HepG2 (cell line): ENCODE data around the gene MRPL10. TPM values are rescaled to one million over a fixed set of nuclear protein-coding genes. Genes with fewer than 3 reads are reported as not detected.
A peak's percentile ranks its signal among the peaks of the same experiment; 100 is the strongest.

Experiments used
- CHD2 ChIP-seq: IDR thresholded peaks from 2 replicates; pipeline ENCODE4 v1.6.1; 2011; ENCODE audit warnings: low read depth, low read length, improper control_type of control experiment
- GABPA ChIP-seq, 2 experiments: IDR thresholded peaks; 2 replicates each; pipeline ENCODE4 v1.6.1; 2011 to 2016; ENCODE audit warnings: low read depth in 2 of 2, low read length in 1 of 2, missing biosample characterization in 1 of 2, missing genetic modification characterization in 1 of 2
- GATAD2A ChIP-seq: IDR thresholded peaks from 2 replicates; pipeline ENCODE4 v1.6.1; 2016
- IRX3 ChIP-seq: sonication (generic); formaldehyde crosslinking; IDR thresholded peaks from 2 replicates; pipeline ENCODE4 v1.8.1; 2023; ENCODE audit warnings: mild to moderate bottlenecking, low read depth, missing genetic modification reagents, borderline replicate concordance
- POGK ChIP-seq: sonication (generic); formaldehyde crosslinking; conservative IDR thresholded peaks from 2 replicates; pipeline ENCODE4 v1.8.0; 2022; ENCODE audit warnings: mild to moderate bottlenecking, moderate library complexity, missing genetic modification reagents
- RAD51 ChIP-seq: fragments of 450-650 bp; IDR thresholded peaks from 2 replicates; pipeline ENCODE4 v1.6.1; 2016; ENCODE audit warnings: borderline replicate concordance
- SIN3A ChIP-seq: IDR thresholded peaks from 2 replicates; pipeline ENCODE4 v1.6.1; 2011; ENCODE audit warnings: low read depth, mild to moderate bottlenecking, control low read depth, low read length, borderline replicate concordance
- THAP7 ChIP-seq: sonication (generic); formaldehyde crosslinking; IDR thresholded peaks from 2 replicates; pipeline ENCODE4 v1.8.1; 2023; ENCODE audit warnings: mild to moderate bottlenecking, missing genetic modification reagents
- TOE1 ChIP-seq: sonication (generic); formaldehyde crosslinking; IDR thresholded peaks from 2 replicates; pipeline ENCODE4 v1.4.0; 2020; ENCODE audit warnings: mild to moderate bottlenecking, missing genetic modification reagents
- ZFAT ChIP-seq: sonication (generic); formaldehyde crosslinking; conservative IDR thresholded peaks from 2 replicates; pipeline ENCODE4 v1.8.1; 2023; ENCODE audit warnings: missing genetic modification reagents, inconsistent platforms
- ZFP82 ChIP-seq: sonication (generic); formaldehyde crosslinking; IDR thresholded peaks from 2 replicates; pipeline ENCODE4 v1.5.1; 2020; ENCODE audit warnings: mild to moderate bottlenecking, missing genetic modification reagents, borderline replicate concordance
- ZFX ChIP-seq: sonication (generic); formaldehyde crosslinking; IDR thresholded peaks from 2 replicates; pipeline ENCODE4 v1.4.0; 2020; ENCODE audit warnings: mild to moderate bottlenecking, low read depth, missing genetic modification reagents, moderate library complexity
- ZKSCAN8 ChIP-seq: IDR thresholded peaks from 2 replicates; pipeline ENCODE4 v1.6.1; 2016; ENCODE audit warnings: borderline replicate concordance, missing genetic modification reagents, missing compliant biosample characterization
- ZNF136 ChIP-seq: sonication (generic); formaldehyde crosslinking; IDR thresholded peaks from 2 replicates; pipeline ENCODE4 v1.8.1; 2022; ENCODE audit warnings: low read depth, mild to moderate bottlenecking, moderate library complexity, missing genetic modification reagents
- ZNF350 ChIP-seq: sonication (generic); formaldehyde crosslinking; IDR thresholded peaks from 2 replicates; pipeline ENCODE4 v1.4.0; 2020; ENCODE audit warnings: mild to moderate bottlenecking, low read depth, missing genetic modification reagents, borderline replicate concordance
- ZNF563 ChIP-seq: sonication (generic); formaldehyde crosslinking; IDR thresholded peaks from 2 replicates; pipeline ENCODE4 v1.8.0; 2022; ENCODE audit warnings: mild to moderate bottlenecking, moderate library complexity, missing genetic modification reagents
- ZNF646 ChIP-seq: sonication (generic); formaldehyde crosslinking; IDR thresholded peaks from 2 replicates; pipeline ENCODE4 v1.9.0; 2021; ENCODE audit warnings: mild to moderate bottlenecking, missing genetic modification reagents
- ZNF883 ChIP-seq: sonication (generic); formaldehyde crosslinking; IDR thresholded peaks from 2 replicates; pipeline ENCODE4 v1.5.1; 2020; ENCODE audit warnings: mild to moderate bottlenecking, missing genetic modification reagents; ENCODE audit errors: not compliant biosample characterization
- ZSCAN21 ChIP-seq: sonication (generic); formaldehyde crosslinking; IDR thresholded peaks from 2 replicates; pipeline ENCODE4 v1.8.0; 2022; ENCODE audit warnings: mild to moderate bottlenecking, missing genetic modification reagents, moderate library complexity, borderline replicate concordance
- polyA plus RNA-seq, 8 experiments: library from polyadenylated mRNA; depleted of rRNA in 3 of 8; stranded (reverse) in 7 of 8; unstranded in 1 of 8; fragments of >200 nt; fragmentation: Illumina TruSeq in 4 of 8; extraction: Trizol in 4 of 8; gene quantifications; 2 replicates each; pipeline versions ENCODE4 v1.2.1 to v1.2.3, GENCODE V29; 2011 to 2016; ENCODE audit warnings: low read depth in 4 of 8, missing spikeins in 1 of 8, mixed read lengths in 1 of 8; ENCODE audit not compliant: insufficient read depth in 1 of 8
- total RNA-seq, 5 experiments: library from RNA; depleted of rRNA; stranded (reverse); fragments of >200 nt; fragmentation: Illumina TruSeq; extraction: Trizol; gene quantifications; 2 replicates each; pipeline ENCODE4 v1.2.3, GENCODE V29; 2016; ENCODE audit warnings: low read depth in 1 of 5

MRPL10 gene
- total and polyA plus RNA-seq, 2 of the 13 experiments (the other 11 are each of a cell fraction or from before 2014, with no cell fraction given) = 56.7 to 149 TPM

GRCh38 chr17:47821424-47822391 lies 9.6 kb downstream of the MRPL10 start, which contains the start of gene OSBPL7 (continued):
- TF ChIP-seq GABPA (IDR thresholded peaks at IDR 0.05; ENCODE audit: low read depth, low read length) (peak; percentile 75), GABPA (CRISPR knock-in tag; IDR thresholded peaks at IDR 0.05; ENCODE audit: low read depth) (peak; percentile 93), RAD51 (no peak), THAP7 (CRISPR knock-in tag) (0 out of 2 replicates have a peak, but pooled peaks have one; percentile 61), ZNF136 (peak; percentile 76; the same call in 1 of the 2 replicates), ZNF646 (CRISPR knock-in tag) (no peak), ZNF883 (CRISPR knock-in tag) (peak; percentile 94), ZNF563 (CRISPR knock-in tag) (peak; percentile 7; the same call in 1 of the 2 replicates), ZSCAN21 (CRISPR knock-in tag) (peak; percentile 73), ZFAT (no peak), ZFP82 (CRISPR knock-in tag) (no peak), CHD2 (no peak), TOE1 (no peak), SIN3A (peak; percentile 93), GATAD2A (CRISPR knock-in tag) (peak; percentile 71), POGK (CRISPR knock-in tag) (peak; percentile 67; the same call in 1 of the 2 replicates), ZNF350 (0 out of 2 replicates have a peak, but pooled peaks have one; percentile 14), ZKSCAN8 (CRISPR knock-in tag) (peak; percentile 39; the same call in 1 of the 2 replicates), IRX3 (CRISPR knock-in tag) (no peak), ZFX (CRISPR knock-in tag) (peak; percentile 72)
